Measurements from ENCODE around the gene LRMDA. TPM values are rescaled to one million over a fixed set of nuclear protein-coding genes. Genes with fewer than 3 reads are reported as not detected.

LRMDA gene
- total RNA-seq, 1 experiment from 2014 or later, result 4.8 TPM

DNA sequence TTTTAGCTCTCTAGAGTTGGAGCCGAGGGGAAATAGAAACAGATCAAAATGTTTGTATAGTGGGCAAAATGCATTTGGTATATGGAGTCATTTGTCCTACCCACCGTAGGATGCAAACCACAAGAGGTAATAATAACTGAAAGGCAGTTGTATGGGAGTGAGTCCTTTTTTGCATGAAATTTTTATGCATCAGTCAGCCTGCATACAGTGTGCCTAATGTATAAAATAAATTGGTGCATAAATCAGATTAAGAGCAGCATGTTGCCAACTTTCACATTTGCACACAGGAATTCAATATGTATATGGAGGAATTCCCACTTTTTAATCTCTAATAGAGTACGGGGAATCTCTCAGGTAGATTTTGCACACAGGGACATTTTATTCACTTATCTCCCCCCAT lies 262.8 kb downstream of the LRMDA start:
- Histone ChIP-seq H3K9me2 (ENCODE audit: insufficient read depth) (no peaks in the 10 kb centered on the region), H3K27ac (ENCODE audit: low read depth, low read length) (no peak overlapping the region), H4K20me1 (ENCODE audit: insufficient read depth) (no peaks in the 10 kb centered on the region), H3K79me2 (ENCODE audit: insufficient read depth, low read length) (no peaks in the 10 kb centered on the region), H3K9ac (ENCODE audit: low read length) (no peak overlapping the region), H3K27me3 (ENCODE audit: insufficient read depth, low read length) (no peaks in the 10 kb centered on the region), H3K4me2 (ENCODE audit: low read length) (no peak overlapping the region), H3K9me3 (ENCODE audit: control insufficient read depth in 1 of 2, insufficient read depth in 1 of 2, low read depth in 1 of 2, low read length in 2 of 2) (no peaks in the 10 kb centered on the region), H3K4me1 (ENCODE audit: control insufficient read depth in 1 of 2, insufficient read depth in 2 of 2, low read length in 2 of 2) (no peaks in the 10 kb centered on the region), H3K36me3 (ENCODE audit: control insufficient read depth in 1 of 2, insufficient read depth in 2 of 2, low read length in 2 of 2) (no peaks in the 10 kb centered on the region), H3K4me3 (replicated peaks in 1 of 2; ENCODE audit: low read depth in 1 of 2, low read length in 2 of 2) (no peak overlapping the region), H2AFZ (ENCODE audit: low read depth, low read length, poor library complexity, severe bottlenecking) (no peak overlapping the region)
- DNase-seq (ENCODE audit: low read depth, low spot score) (no peak), ATAC-seq (no peak)
- no TSS peak for BruUV-seq (replicated peaks)
- TF ChIP-seq JUND (IDR thresholded peaks at IDR 0.05) (no peak), POLR2A (IDR thresholded peaks at IDR 0.05; ENCODE audit: borderline replicate concordance, extremely low read depth, insufficient read depth, insufficient read length) (no peak)
- RAD21 ChIA-PET (ENCODE audit: low non-redundant PET in 1 of 2, low total read pairs in 2 of 2, uncharacterized antibody in 2 of 2, unreplicated experiment in 2 of 2), result no interaction called here
- CTCF ChIA-PET, result no interaction called here
- POLR2A ChIA-PET, result no interaction called here
- intact Hi-C loops (cut with micrococcal nuclease), result no loop called here

DNA sequence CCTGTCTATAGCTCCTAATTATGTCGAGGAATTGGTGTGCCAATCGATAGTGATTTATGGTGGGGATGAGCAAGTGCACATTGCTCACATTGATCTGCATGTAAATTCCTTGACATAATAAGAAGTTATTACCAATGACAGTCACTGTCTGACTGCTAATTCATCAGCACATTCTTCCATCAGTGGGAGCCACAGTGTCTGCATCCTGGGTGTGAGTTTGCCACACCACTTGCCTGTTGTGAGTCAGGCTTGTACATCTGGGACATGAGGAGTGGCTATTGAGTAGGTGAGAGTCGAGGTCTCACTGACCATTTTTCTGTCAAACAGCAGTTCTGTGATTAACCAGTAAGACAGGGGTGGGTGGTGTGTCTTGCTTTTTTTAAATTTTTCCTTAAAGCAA lies 263.4 kb downstream of the LRMDA start:
- Histone ChIP-seq H3K79me2 (ENCODE audit: insufficient read depth, low read length) (no peaks in the 10 kb centered on the region), H4K20me1 (ENCODE audit: insufficient read depth) (no peaks in the 10 kb centered on the region), H3K27me3 (ENCODE audit: insufficient read depth, low read length) (no peaks in the 10 kb centered on the region), H3K9ac (ENCODE audit: low read length) (no peak overlapping the region), H2AFZ (ENCODE audit: low read depth, low read length, poor library complexity, severe bottlenecking) (no peak overlapping the region), H3K4me1 (ENCODE audit: control insufficient read depth in 1 of 2, insufficient read depth in 2 of 2, low read length in 2 of 2) (no peaks in the 10 kb centered on the region), H3K4me2 (ENCODE audit: low read length) (no peak overlapping the region), H3K36me3 (ENCODE audit: control insufficient read depth in 1 of 2, insufficient read depth in 2 of 2, low read length in 2 of 2) (no peaks in the 10 kb centered on the region), H3K4me3 (replicated peaks in 1 of 2; ENCODE audit: low read depth in 1 of 2, low read length in 2 of 2) (no peak overlapping the region), H3K9me3 (ENCODE audit: control insufficient read depth in 1 of 2, insufficient read depth in 1 of 2, low read depth in 1 of 2, low read length in 2 of 2) (no peaks in the 10 kb centered on the region), H3K27ac (ENCODE audit: low read depth, low read length) (no peak overlapping the region), H3K9me2 (ENCODE audit: insufficient read depth) (no peaks in the 10 kb centered on the region)
- RAD21 ChIA-PET (ENCODE audit: low non-redundant PET in 1 of 2, low total read pairs in 2 of 2, uncharacterized antibody in 2 of 2, unreplicated experiment in 2 of 2), result no interaction called here
- DNase-seq (ENCODE audit: low read depth, low spot score) (no peak), ATAC-seq (no peak)
- BruUV-seq (replicated peaks), result no TSS peak
- CTCF ChIA-PET, result no interaction called here
- POLR2A ChIA-PET, result no interaction called here
- intact Hi-C loops (cut with micrococcal nuclease), result no loop called here
- TF ChIP-seq POLR2AphosphoS5 (IDR thresholded peaks at IDR 0.05; ENCODE audit: low read depth, low read length) (no peak), ZFX (IDR thresholded peaks at IDR 0.05) (no peak), SRF (IDR thresholded peaks at IDR 0.05; ENCODE audit: low read depth) (no peak), CEBPB (IDR thresholded peaks at IDR 0.05; ENCODE audit: low read depth) (no peak), ELF1 (IDR thresholded peaks at IDR 0.05; ENCODE audit: borderline replicate concordance, low read depth) (no peak), CBX3 (IDR thresholded peaks at IDR 0.05; ENCODE audit: low read depth) (no peak), JUND (IDR thresholded peaks at IDR 0.05) (no peak), POLR2A (IDR thresholded peaks at IDR 0.05; ENCODE audit: borderline replicate concordance, extremely low read depth, insufficient read depth, insufficient read length) (no peak), SP1 (IDR thresholded peaks at IDR 0.05; ENCODE audit: low read depth) (no peak)
- TF ChIP-seq, protein P1, sequence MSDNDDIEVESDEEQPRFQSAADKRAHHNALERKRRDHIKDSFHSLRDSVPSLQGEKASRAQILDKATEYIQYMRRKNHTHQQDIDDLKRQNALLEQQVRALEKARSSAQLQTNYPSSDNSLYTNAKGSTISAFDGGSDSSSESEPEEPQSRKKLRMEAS (IDR thresholded peaks at IDR 0.05), result no peak
- TF ChIP-seq, protein P2, sequence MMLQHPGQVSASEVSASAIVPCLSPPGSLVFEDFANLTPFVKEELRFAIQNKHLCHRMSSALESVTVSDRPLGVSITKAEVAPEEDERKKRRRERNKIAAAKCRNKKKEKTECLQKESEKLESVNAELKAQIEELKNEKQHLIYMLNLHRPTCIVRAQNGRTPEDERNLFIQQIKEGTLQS (IDR thresholded peaks at IDR 0.05), result no peak
- TF ChIP-seq, protein P3, sequence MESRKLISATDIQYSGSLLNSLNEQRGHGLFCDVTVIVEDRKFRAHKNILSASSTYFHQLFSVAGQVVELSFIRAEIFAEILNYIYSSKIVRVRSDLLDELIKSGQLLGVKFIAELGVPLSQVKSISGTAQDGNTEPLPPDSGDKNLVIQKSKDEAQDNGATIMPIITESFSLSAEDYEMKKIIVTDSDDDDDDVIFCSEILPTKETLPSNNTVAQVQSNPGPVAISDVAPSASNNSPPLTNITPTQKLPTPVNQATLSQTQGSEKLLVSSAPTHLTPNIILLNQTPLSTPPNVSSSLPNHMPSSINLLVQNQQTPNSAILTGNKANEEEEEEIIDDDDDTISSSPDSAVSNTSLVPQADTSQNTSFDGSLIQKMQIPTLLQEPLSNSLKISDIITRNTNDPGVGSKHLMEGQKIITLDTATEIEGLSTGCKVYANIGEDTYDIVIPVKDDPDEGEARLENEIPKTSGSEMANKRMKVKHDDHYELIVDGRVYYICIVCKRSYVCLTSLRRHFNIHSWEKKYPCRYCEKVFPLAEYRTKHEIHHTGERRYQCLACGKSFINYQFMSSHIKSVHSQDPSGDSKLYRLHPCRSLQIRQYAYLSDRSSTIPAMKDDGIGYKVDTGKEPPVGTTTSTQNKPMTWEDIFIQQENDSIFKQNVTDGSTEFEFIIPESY (IDR thresholded peaks at IDR 0.05; ENCODE audit: extremely low read depth, insufficient replicate concordance, low read length), result no peak
- TF ChIP-seq, protein P4, sequence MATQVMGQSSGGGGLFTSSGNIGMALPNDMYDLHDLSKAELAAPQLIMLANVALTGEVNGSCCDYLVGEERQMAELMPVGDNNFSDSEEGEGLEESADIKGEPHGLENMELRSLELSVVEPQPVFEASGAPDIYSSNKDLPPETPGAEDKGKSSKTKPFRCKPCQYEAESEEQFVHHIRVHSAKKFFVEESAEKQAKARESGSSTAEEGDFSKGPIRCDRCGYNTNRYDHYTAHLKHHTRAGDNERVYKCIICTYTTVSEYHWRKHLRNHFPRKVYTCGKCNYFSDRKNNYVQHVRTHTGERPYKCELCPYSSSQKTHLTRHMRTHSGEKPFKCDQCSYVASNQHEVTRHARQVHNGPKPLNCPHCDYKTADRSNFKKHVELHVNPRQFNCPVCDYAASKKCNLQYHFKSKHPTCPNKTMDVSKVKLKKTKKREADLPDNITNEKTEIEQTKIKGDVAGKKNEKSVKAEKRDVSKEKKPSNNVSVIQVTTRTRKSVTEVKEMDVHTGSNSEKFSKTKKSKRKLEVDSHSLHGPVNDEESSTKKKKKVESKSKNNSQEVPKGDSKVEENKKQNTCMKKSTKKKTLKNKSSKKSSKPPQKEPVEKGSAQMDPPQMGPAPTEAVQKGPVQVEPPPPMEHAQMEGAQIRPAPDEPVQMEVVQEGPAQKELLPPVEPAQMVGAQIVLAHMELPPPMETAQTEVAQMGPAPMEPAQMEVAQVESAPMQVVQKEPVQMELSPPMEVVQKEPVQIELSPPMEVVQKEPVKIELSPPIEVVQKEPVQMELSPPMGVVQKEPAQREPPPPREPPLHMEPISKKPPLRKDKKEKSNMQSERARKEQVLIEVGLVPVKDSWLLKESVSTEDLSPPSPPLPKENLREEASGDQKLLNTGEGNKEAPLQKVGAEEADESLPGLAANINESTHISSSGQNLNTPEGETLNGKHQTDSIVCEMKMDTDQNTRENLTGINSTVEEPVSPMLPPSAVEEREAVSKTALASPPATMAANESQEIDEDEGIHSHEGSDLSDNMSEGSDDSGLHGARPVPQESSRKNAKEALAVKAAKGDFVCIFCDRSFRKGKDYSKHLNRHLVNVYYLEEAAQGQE (IDR thresholded peaks at IDR 0.05; ENCODE audit: low read depth), result no peak

Measured in HCT116 (cell line).